ENCODE data around the gene MED31.

The MED31 gene

GRCh38 chr17:6671431-6671830 lies 20.0 kb upstream of the MED31 start:
- DNase-seq (ENCODE audit: low spot score), result no peak
- TF ChIP-seq CTCF (IDR thresholded peaks at IDR 0.05; ENCODE audit: extremely low read depth, insufficient read depth, missing control alignments), result no peak
- in situ Hi-C loops (cut with MboI; ENCODE audit: low pct_unique_long_range_greater_than_20kb, low sequenced_read_pairs, unreplicated experiment), result loop anchor here (25.0 kb wide), 1 partner anchor 166 kb away; the partner anchor contains the start of gene TEKT1

- TF ChIP-seq CTCF (IDR thresholded peaks at IDR 0.05; ENCODE audit: extremely low read depth, insufficient read depth, missing control alignments), result no peak
- no peak for DNase-seq (ENCODE audit: low spot score)
- in situ Hi-C loops (cut with MboI; ENCODE audit: low pct_unique_long_range_greater_than_20kb, low sequenced_read_pairs, unreplicated experiment), result loop anchor here (25.0 kb wide), 1 partner anchor 166 kb away; the partner anchor contains the start of gene TEKT1
These were observed 19.6 kb upstream of the MED31 start for GRCh38 chr17:6670999-6671398.

GRCh38 chr17:6670571-6670970 lies 19.2 kb upstream of the MED31 start:
- in situ Hi-C loops (cut with MboI; ENCODE audit: low pct_unique_long_range_greater_than_20kb, low sequenced_read_pairs, unreplicated experiment), result loop anchor here (25.0 kb wide), 1 partner anchor 167 kb away; the partner anchor contains the start of gene TEKT1
- no peak for TF ChIP-seq CTCF (IDR thresholded peaks at IDR 0.05; ENCODE audit: extremely low read depth, insufficient read depth, missing control alignments)
- no peak for DNase-seq (ENCODE audit: low spot score)

GRCh38 chr17:6669479-6670212 lies 18.2 kb upstream of the MED31 start:
- TF ChIP-seq CTCF (IDR thresholded peaks at IDR 0.05; ENCODE audit: extremely low read depth, insufficient read depth, missing control alignments), result no peak
- in situ Hi-C loops (cut with MboI; ENCODE audit: low pct_unique_long_range_greater_than_20kb, low sequenced_read_pairs, unreplicated experiment), result loop anchor here (10.0 to 25.0 kb wide), 2 partner anchors 168 to 335 kb away; partner anchors contain the start of gene TEKT1
- no peak for DNase-seq (ENCODE audit: low spot score)

GRCh38 chr17:6668727-6669425 lies 17.5 kb upstream of the MED31 start:
- TF ChIP-seq CTCF (IDR thresholded peaks at IDR 0.05; ENCODE audit: extremely low read depth, insufficient read depth, missing control alignments), result no peak
- DNase-seq (ENCODE audit: low spot score), result no peak
- in situ Hi-C loops (cut with MboI; ENCODE audit: low pct_unique_long_range_greater_than_20kb, low sequenced_read_pairs, unreplicated experiment), result loop anchor here (10.0 to 25.0 kb wide), 2 partner anchors 168 to 336 kb away; partner anchors contain the start of gene TEKT1

- DNase-seq (ENCODE audit: low spot score), result no peak
- in situ Hi-C loops (cut with MboI; ENCODE audit: low pct_unique_long_range_greater_than_20kb, low sequenced_read_pairs, unreplicated experiment), result loop anchor here (10.0 to 25.0 kb wide), 2 partner anchors 169 to 337 kb away; partner anchors contain the start of gene TEKT1
- no peak for TF ChIP-seq CTCF (IDR thresholded peaks at IDR 0.05; ENCODE audit: extremely low read depth, insufficient read depth, missing control alignments)
These were observed 16.8 kb upstream of the MED31 start for GRCh38 chr17:6668219-6668618.

Measured in GM13977 (cell line).